ENCODE data around the gene CFAP70. TPM values are rescaled to one million over a fixed set of nuclear protein-coding genes. Genes with fewer than 3 reads are reported as not detected.

Gene CFAP70
- total RNA-seq, 1 experiment from 2014 or later = 2.9 TPM

GRCh38 chr10:73404690-73405089 is 46.0 kb upstream of the CFAP70 start:
- intact Hi-C loops (cut with micrococcal nuclease) = no loop called here
- Histone ChIP-seq H3K4me3 (replicated peaks in 1 of 2; ENCODE audit: low read depth in 1 of 2, low read length in 2 of 2) (no peak overlapping the region), H3K9me3 (ENCODE audit: control insufficient read depth in 1 of 2, insufficient read depth in 1 of 2, low read depth in 1 of 2, low read length in 2 of 2) (no peaks in the 10 kb centered on the region), H2AFZ (ENCODE audit: low read depth, low read length, poor library complexity, severe bottlenecking) (no peak overlapping the region), H3K36me3 (ENCODE audit: control insufficient read depth in 1 of 2, insufficient read depth in 2 of 2, low read length in 2 of 2) (0 out of 4 replicates have a peak, but pooled peaks cover 0 to 7% of the 10 kb centered on the region in 2 experiments), H3K9me2 (ENCODE audit: insufficient read depth) (no peaks in the 10 kb centered on the region), H4K20me1 (ENCODE audit: insufficient read depth) (peaks cover 9% of the 10 kb centered on the region; the same call in 1 of the 2 replicates), H3K79me2 (ENCODE audit: insufficient read depth, low read length) (peaks cover 95% of the 10 kb centered on the region), H3K4me2 (ENCODE audit: low read length) (no peak overlapping the region), H3K27ac (ENCODE audit: low read depth, low read length) (no peak overlapping the region), H3K9ac (ENCODE audit: low read length) (no peak overlapping the region), H3K4me1 (ENCODE audit: control insufficient read depth in 1 of 2, insufficient read depth in 2 of 2, low read length in 2 of 2) (peaks cover 5 to 16% of the 10 kb centered on the region in 2 experiments), H3K27me3 (ENCODE audit: insufficient read depth, low read length) (no peaks in the 10 kb centered on the region)
- RAD21 ChIA-PET (ENCODE audit: low non-redundant PET in 1 of 2, low total read pairs in 2 of 2, uncharacterized antibody in 2 of 2, unreplicated experiment in 2 of 2) = no interaction called here
- no peak for TF ChIP-seq ELF1 (IDR thresholded peaks at IDR 0.05; ENCODE audit: borderline replicate concordance, low read depth)
- TF ChIP-seq SP1 (IDR thresholded peaks at IDR 0.05; ENCODE audit: low read depth) = no peak
- TF ChIP-seq YY1 (IDR thresholded peaks at IDR 0.05; ENCODE audit: extremely low read depth, insufficient replicate concordance, low read depth, low read length) = no peak
- no peak for TF ChIP-seq ZFX (IDR thresholded peaks at IDR 0.05)
- TF ChIP-seq RAD21 (IDR thresholded peaks at IDR 0.05; ENCODE audit: low read depth) = no peak
- no peak for TF ChIP-seq CEBPB (IDR thresholded peaks at IDR 0.05; ENCODE audit: low read depth)
- no peak for TF ChIP-seq TCF7L2 (IDR thresholded peaks at IDR 0.05; ENCODE audit: borderline replicate concordance, extremely low read depth, insufficient read depth, insufficient read length)
- no peak for TF ChIP-seq SRF (IDR thresholded peaks at IDR 0.05; ENCODE audit: low read depth)
- TF ChIP-seq CBX3 (IDR thresholded peaks at IDR 0.05; ENCODE audit: low read depth) = no peak
- no peak for TF ChIP-seq EZH2 (IDR thresholded peaks at IDR 0.05)
- no peak for TF ChIP-seq JUND (IDR thresholded peaks at IDR 0.05)
- no peak for TF ChIP-seq ATF3 (IDR thresholded peaks at IDR 0.05)
- POLR2A ChIA-PET = no interaction called here
- DNase-seq (ENCODE audit: low read depth, low spot score) (no peak), ATAC-seq (no peak)
- no TSS peak for BruUV-seq (replicated peaks)
- CTCF ChIA-PET = no interaction called here

- intact Hi-C loops (cut with micrococcal nuclease) = no loop called here
- Histone ChIP-seq H3K27me3 (ENCODE audit: insufficient read depth, low read length) (no peaks in the 10 kb centered on the region), H3K27ac (ENCODE audit: low read depth, low read length) (no peak overlapping the region), H3K4me2 (ENCODE audit: low read length) (no peak overlapping the region), H4K20me1 (ENCODE audit: insufficient read depth) (no peaks in the 10 kb centered on the region; the same call in 1 of the 2 replicates), H3K36me3 (ENCODE audit: control insufficient read depth in 1 of 2, insufficient read depth in 2 of 2, low read length in 2 of 2) (peaks cover 6 to 13% of the 10 kb centered on the region in 2 experiments), H3K9me3 (ENCODE audit: control insufficient read depth in 1 of 2, insufficient read depth in 1 of 2, low read depth in 1 of 2, low read length in 2 of 2) (no peaks in the 10 kb centered on the region), H3K9me2 (ENCODE audit: insufficient read depth) (no peaks in the 10 kb centered on the region), H2AFZ (ENCODE audit: low read depth, low read length, poor library complexity, severe bottlenecking) (no peak overlapping the region), H3K4me1 (ENCODE audit: control insufficient read depth in 1 of 2, insufficient read depth in 2 of 2, low read length in 2 of 2) (no peaks in the 10 kb centered on the region; a peak in 1 of 4 replicates), H3K79me2 (ENCODE audit: insufficient read depth, low read length) (peaks cover 82% of the 10 kb centered on the region), H3K4me3 (replicated peaks in 1 of 2; ENCODE audit: low read depth in 1 of 2, low read length in 2 of 2) (no peak overlapping the region), H3K9ac (ENCODE audit: low read length) (no peak overlapping the region)
- no TSS peak for BruUV-seq (replicated peaks)
- DNase-seq (ENCODE audit: low read depth, low spot score) = no peak
- ChIA-PET POLR2A (no interaction called here), CTCF (no interaction called here), RAD21 (ENCODE audit: low non-redundant PET in 1 of 2, low total read pairs in 2 of 2, uncharacterized antibody in 2 of 2, unreplicated experiment in 2 of 2) (no interaction called here)
- no peak for ATAC-seq
- TF ChIP-seq ATF3 (IDR thresholded peaks at IDR 0.05) (no peak), ZNF274 (IDR thresholded peaks at IDR 0.05; ENCODE audit: low read depth, low read length) (no peak), MAX (IDR thresholded peaks at IDR 0.05) (no peak), POLR2AphosphoS5 (IDR thresholded peaks at IDR 0.05; ENCODE audit: low read depth, low read length) (no peak), YY1 (IDR thresholded peaks at IDR 0.05; ENCODE audit: extremely low read depth, insufficient replicate concordance, low read depth, low read length) (no peak), CTCF (IDR thresholded peaks at IDR 0.05 in 2 of 3, conservative IDR thresholded peaks at IDR 0.05 in 1 of 3; ENCODE audit: borderline replicate concordance in 1 of 3, insufficient read depth in 1 of 3, low read depth in 2 of 3, low read length in 2 of 3) (no peak), ELF1 (IDR thresholded peaks at IDR 0.05; ENCODE audit: borderline replicate concordance, low read depth) (no peak), RAD21 (IDR thresholded peaks at IDR 0.05; ENCODE audit: low read depth) (no peak), CBX3 (IDR thresholded peaks at IDR 0.05; ENCODE audit: low read depth) (no peak), POLR2A (IDR thresholded peaks at IDR 0.05; ENCODE audit: borderline replicate concordance, extremely low read depth, insufficient read depth, insufficient read length) (no peak), SRF (IDR thresholded peaks at IDR 0.05; ENCODE audit: low read depth) (no peak), ZFX (IDR thresholded peaks at IDR 0.05) (no peak), CEBPB (IDR thresholded peaks at IDR 0.05; ENCODE audit: low read depth) (no peak), EZH2 (IDR thresholded peaks at IDR 0.05) (no peak)
Observed at GRCh38 chr10:73401636-73402035, 43.0 kb upstream of the CFAP70 start.
